RWPE2 (cell line): ENCODE measurements around the gene COPB1.
A peak's percentile ranks its signal among the peaks of the same experiment; 100 is the strongest.

Source experiments
- ATAC-seq: fragments of 200-7000 bp; cut with Tn5 transposase; 3 replicates; pipeline ENCODE4 v1.9.1; 2021; ENCODE audit warnings: low read depth
- DNase-seq: peaks from one replicate; pipeline ENCODE4 v3.0.0-alpha.2; 2020; ENCODE audit warnings: low spot score
- H3K27ac ChIP-seq: fragments of 450-650 bp; 2 replicates; pipeline ENCODE4 v1.5.1; 2017; ENCODE audit warnings: mild to moderate bottlenecking; ENCODE audit not compliant: poor library complexity, severe bottlenecking
- H3K27me3 ChIP-seq: fragments of 250-450 bp; sonication (Bioruptor Pico); 2 replicates; pipeline ENCODE4 v1.5.1; 2021; ENCODE audit warnings: mild to moderate bottlenecking, moderate library complexity; ENCODE audit not compliant: insufficient read depth, poor library complexity, severe bottlenecking
- H3K36me3 ChIP-seq: fragments of 250-450 bp; sonication (Bioruptor Pico); 2 replicates; pipeline ENCODE4 v1.5.1; 2020; ENCODE audit warnings: low read depth, mild to moderate bottlenecking, moderate library complexity
- H3K4me1 ChIP-seq: fragments of 250-450 bp; sonication (Bioruptor Pico); 2 replicates; pipeline ENCODE4 v1.5.1; 2021; ENCODE audit warnings: mild to moderate bottlenecking, moderate library complexity; ENCODE audit not compliant: insufficient read depth, poor library complexity, severe bottlenecking
- H3K4me3 ChIP-seq: fragments of 250-450 bp; sonication (Bioruptor Pico); 2 replicates; pipeline ENCODE4 v1.5.1; 2021; ENCODE audit warnings: mild to moderate bottlenecking, moderate library complexity; ENCODE audit not compliant: severe bottlenecking
- H3K9me3 ChIP-seq: fragments of 250-450 bp; sonication (Bioruptor Pico); 2 replicates; pipeline ENCODE4 v1.5.1; 2021; ENCODE audit warnings: mild to moderate bottlenecking, moderate library complexity; ENCODE audit not compliant: severe bottlenecking
- TF ChIP-seq, protein P1 (sequence below): fragments of 450-650 bp; IDR thresholded peaks from one replicate; pipeline ENCODE4 v1.5.1; 2017; ENCODE audit warnings: mild to moderate bottlenecking, moderate library complexity; ENCODE audit not compliant: poor library complexity, severe bottlenecking

Gene COPB1

DNA sequence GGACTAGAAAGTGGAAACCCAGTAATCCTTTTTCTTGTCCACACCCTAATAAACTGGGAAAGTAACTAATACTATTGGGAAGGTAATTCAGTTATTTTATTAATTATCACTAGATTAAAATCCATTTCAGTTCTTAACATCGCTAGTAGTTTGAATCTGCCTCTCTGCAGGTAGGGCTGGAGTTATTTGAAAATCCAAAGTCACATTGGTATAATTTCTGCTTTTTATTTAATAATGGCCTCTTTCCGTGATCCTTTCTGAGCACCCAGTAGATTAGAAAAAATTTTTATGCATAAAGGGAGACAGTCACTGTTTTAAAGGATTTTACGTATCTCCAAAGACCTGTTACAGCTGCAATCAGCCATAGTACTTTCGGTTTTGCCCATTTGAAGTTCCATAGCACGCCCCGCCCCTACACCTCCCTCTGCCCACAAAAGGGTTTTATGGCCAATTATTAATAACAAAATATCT is 605 bp upstream of the COPB1 start:
- peaks cover 12% of the 10 kb centered on the region for H3K4me1 ChIP-seq
- ATAC-seq (peak; percentile 59), DNase-seq (no peak)
- H3K27ac ChIP-seq, result peak overlapping the region; percentile 52
- peaks cover 47% of the 10 kb centered on the region for H3K36me3 ChIP-seq
- no peaks in the 10 kb centered on the region for H3K27me3 ChIP-seq
- TF ChIP-seq, protein P1, sequence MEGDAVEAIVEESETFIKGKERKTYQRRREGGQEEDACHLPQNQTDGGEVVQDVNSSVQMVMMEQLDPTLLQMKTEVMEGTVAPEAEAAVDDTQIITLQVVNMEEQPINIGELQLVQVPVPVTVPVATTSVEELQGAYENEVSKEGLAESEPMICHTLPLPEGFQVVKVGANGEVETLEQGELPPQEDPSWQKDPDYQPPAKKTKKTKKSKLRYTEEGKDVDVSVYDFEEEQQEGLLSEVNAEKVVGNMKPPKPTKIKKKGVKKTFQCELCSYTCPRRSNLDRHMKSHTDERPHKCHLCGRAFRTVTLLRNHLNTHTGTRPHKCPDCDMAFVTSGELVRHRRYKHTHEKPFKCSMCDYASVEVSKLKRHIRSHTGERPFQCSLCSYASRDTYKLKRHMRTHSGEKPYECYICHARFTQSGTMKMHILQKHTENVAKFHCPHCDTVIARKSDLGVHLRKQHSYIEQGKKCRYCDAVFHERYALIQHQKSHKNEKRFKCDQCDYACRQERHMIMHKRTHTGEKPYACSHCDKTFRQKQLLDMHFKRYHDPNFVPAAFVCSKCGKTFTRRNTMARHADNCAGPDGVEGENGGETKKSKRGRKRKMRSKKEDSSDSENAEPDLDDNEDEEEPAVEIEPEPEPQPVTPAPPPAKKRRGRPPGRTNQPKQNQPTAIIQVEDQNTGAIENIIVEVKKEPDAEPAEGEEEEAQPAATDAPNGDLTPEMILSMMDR, result no peak
- no peaks in the 10 kb centered on the region for H3K9me3 ChIP-seq
- peak overlapping the region; percentile 64 for H3K4me3 ChIP-seq

DNA sequence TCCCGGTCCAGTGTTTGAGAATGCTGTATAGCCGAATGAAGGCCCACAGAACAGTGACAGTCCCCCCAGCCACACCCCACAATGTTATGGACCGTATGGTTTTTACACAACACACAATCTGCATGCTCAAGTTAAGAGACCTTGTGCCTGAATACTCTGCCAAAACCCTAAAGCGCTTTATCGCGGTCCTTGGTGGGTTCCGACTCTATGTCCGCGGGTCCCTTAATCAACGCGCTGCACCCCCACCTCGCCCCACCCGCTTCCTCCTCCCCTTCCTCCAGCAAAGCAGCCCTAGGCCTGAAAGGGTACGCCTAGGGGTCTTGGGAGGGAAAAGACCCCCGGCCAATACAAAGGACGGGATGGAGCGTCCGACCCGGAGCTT is 442 bp downstream of the COPB1 start:
- Histone ChIP-seq H3K9me3 (no peaks in the 10 kb centered on the region), H3K4me1 (peaks cover 12% of the 10 kb centered on the region), H3K36me3 (peaks cover 48% of the 10 kb centered on the region), H3K27ac (peak overlapping the region; percentile 52), H3K27me3 (no peaks in the 10 kb centered on the region), H3K4me3 (peak overlapping the region; percentile 64)
- ATAC-seq, result peak; percentile 26
- no peak for DNase-seq
- TF ChIP-seq, protein P1, result no peak

DNA sequence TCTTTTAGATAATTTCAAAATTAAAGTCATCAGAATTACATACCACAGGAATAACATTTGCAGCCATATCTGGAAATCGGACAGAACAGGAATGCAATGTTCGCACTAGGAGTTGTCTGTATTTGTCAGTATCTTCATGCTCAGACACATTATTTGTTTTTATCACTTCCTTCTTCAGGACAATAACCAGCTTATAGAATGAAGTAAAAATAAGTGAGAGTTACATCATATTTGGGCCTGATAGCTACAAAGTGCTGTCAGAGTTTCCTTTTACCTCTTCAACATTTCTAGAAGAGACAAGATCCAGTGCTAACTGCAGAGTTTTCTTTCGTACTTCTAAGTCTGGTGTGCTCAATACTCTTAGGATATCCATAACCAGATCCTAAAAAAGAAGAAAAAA is 18.9 kb downstream of the COPB1 start:
- ATAC-seq (no peak), DNase-seq (no peak)
- TF ChIP-seq, protein P1, result no peak
- H3K9me3 ChIP-seq, result no peaks in the 10 kb centered on the region
- H3K27ac ChIP-seq, result peak overlapping the region; percentile 19
- peaks cover 13% of the 10 kb centered on the region for H3K4me1 ChIP-seq
- peaks cover 98% of the 10 kb centered on the region for H3K36me3 ChIP-seq
- no peak overlapping the region for H3K4me3 ChIP-seq
- H3K27me3 ChIP-seq, result no peaks in the 10 kb centered on the region

DNA sequence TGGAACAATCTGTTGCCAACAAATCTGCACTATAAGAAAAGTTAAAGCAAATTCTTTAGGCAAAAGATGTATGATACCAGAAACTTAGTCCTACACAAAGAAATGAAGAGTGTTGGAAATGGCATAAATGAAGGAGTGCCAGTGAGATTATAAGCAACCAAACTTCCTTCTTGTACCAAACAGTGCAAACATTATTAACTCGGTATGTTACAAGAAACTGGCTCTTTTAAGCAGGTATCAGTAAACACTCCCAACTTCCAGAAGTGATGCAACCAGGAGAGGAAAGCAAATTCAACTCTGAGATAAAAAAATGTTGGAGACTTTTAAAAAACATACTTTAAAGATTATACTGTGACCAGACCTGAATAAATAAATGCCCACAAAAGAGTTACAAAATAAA is 28.5 kb downstream of the COPB1 start:
- no peak overlapping the region for H3K27ac ChIP-seq
- TF ChIP-seq, protein P1, result no peak
- peaks cover 100% of the 10 kb centered on the region for H3K36me3 ChIP-seq
- no peak for DNase-seq
- H3K9me3 ChIP-seq, result no peaks in the 10 kb centered on the region
- no peak for ATAC-seq
- no peak overlapping the region for H3K4me3 ChIP-seq
- no peaks in the 10 kb centered on the region for H3K4me1 ChIP-seq
- H3K27me3 ChIP-seq, result no peaks in the 10 kb centered on the region

DNA sequence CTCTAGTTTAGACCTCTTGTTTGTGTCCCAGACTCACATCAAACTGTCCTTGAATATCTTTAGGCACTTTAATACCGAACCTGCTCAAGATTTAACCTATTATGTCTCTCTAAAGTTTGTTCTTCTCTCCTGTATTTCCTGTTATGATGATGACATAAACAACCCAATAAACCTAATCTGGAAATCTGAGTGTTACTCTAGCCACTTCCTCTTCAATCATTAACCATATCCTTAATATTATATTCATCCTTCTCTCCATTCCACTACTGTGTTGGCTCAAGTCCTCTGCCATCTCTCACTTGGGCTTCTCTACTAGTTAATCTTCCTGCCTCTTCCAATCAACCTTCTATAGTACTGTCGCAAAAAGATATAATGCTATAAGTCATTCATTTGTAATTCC is 36.0 kb downstream of the COPB1 start:
- ATAC-seq (no peak), DNase-seq (no peak)
- H3K4me3 ChIP-seq, result no peak overlapping the region
- H3K9me3 ChIP-seq, result no peaks in the 10 kb centered on the region
- peaks cover 100% of the 10 kb centered on the region for H3K36me3 ChIP-seq
- no peaks in the 10 kb centered on the region for H3K27me3 ChIP-seq
- TF ChIP-seq, protein P1, result no peak
- H3K4me1 ChIP-seq, result no peaks in the 10 kb centered on the region
- no peak overlapping the region for H3K27ac ChIP-seq
